Activated CD8-positive, alpha-beta memory T cell treated with anti-CD3 and anti-CD28 coated beads, Interleukin-2, amount 50 U/mL, for 1 hour (primary cell): ENCODE results near the gene ADCY2.

Experiments used
- DNase-seq: peaks from one replicate; pipeline ENCODE4 v3.0.0-alpha.2; 2020; ENCODE audit errors: extremely low read depth

ADCY2 gene

GRCh38 chr5:7395947-7396712 is at the start of gene ADCY2:
Gene ADCY2 (plus strand): TSS chr5:7396138. CDS start chr5:7396297, 159 bp downstream.
- no peak for DNase-seq

- no peak for DNase-seq
Measured at GRCh38 chr5:7347377-7347776, 48.6 kb upstream of the ADCY2 start.

GRCh38 chr5:7348168-7348854 is 47.6 kb upstream of the ADCY2 start:
- no peak for DNase-seq

- DNase-seq, result no peak
Measured at GRCh38 chr5:7361593-7361992, 34.3 kb upstream of the ADCY2 start.

GRCh38 chr5:7363067-7363677 is 32.8 kb upstream of the ADCY2 start:
- no peak for DNase-seq

GRCh38 chr5:7364226-7364875 is 31.6 kb upstream of the ADCY2 start:
- DNase-seq, result no peak

GRCh38 chr5:7367780-7368179 is 28.2 kb upstream of the ADCY2 start:
- no peak for DNase-seq

GRCh38 chr5:7372399-7372798 is 23.5 kb upstream of the ADCY2 start:
- DNase-seq, result no peak

- DNase-seq, result no peak
Measured at GRCh38 chr5:7374186-7374585, 21.8 kb upstream of the ADCY2 start.

GRCh38 chr5:7375457-7375856 is 20.5 kb upstream of the ADCY2 start:
- no peak for DNase-seq

GRCh38 chr5:7376871-7377270 is 19.1 kb upstream of the ADCY2 start:
- DNase-seq, result no peak

- no peak for DNase-seq
Measured at GRCh38 chr5:7377761-7378160, 18.2 kb upstream of the ADCY2 start.

GRCh38 chr5:7382588-7382987 is 13.3 kb upstream of the ADCY2 start:
- DNase-seq, result no peak

GRCh38 chr5:7385681-7386080 is 10.3 kb upstream of the ADCY2 start:
- no peak for DNase-seq

GRCh38 chr5:7388553-7388952 is 7.4 kb upstream of the ADCY2 start:
- DNase-seq, result no peak

GRCh38 chr5:7391215-7391614 is 4.7 kb upstream of the ADCY2 start:
- no peak for DNase-seq

- DNase-seq, result no peak
Measured at GRCh38 chr5:7391814-7392692, 3.9 kb upstream of the ADCY2 start.

- no peak for DNase-seq
Measured at GRCh38 chr5:7392693-7393024, 3.3 kb upstream of the ADCY2 start.

- DNase-seq, result no peak
Measured at GRCh38 chr5:7393921-7394799, 1.8 kb upstream of the ADCY2 start.

GRCh38 chr5:7394889-7395431 is 978 bp upstream of the ADCY2 start:
- no peak for DNase-seq
